GM18511 (cell line): ENCODE measurements around the gene DNAL4.
"Not testable (repeated sequence)": the region's sequence is repeated elsewhere in the genome, so short reads cannot be mapped to it uniquely, and the experiment has no call there.

Experiments
- ATAC-seq: cut with Tn5 transposase; IDR thresholded peaks from one replicate; pipeline ENCODE4 v1.9.1; 2021; ENCODE audit warnings: mild to moderate bottlenecking, moderate library complexity; ENCODE audit not compliant: unreplicated experiment

Gene DNAL4

GRCh38 chr22:38828191-38828590, 34.2 kb upstream of the DNAL4 start:
- no peak for ATAC-seq

GRCh38 chr22:38827510-38827909, 33.6 kb upstream of the DNAL4 start:
- no peak for ATAC-seq

GRCh38 chr22:38826801-38827200, 32.9 kb upstream of the DNAL4 start:
- ATAC-seq, result no peak

GRCh38 chr22:38826386-38826785, 32.4 kb upstream of the DNAL4 start:
- ATAC-seq, result no peak

- no peak for ATAC-seq
Observed at GRCh38 chr22:38824585-38824984, 30.6 kb upstream of the DNAL4 start.

- ATAC-seq, result no peak
Observed at GRCh38 chr22:38823637-38824036, 29.7 kb upstream of the DNAL4 start.

GRCh38 chr22:38823076-38823475, 29.1 kb upstream of the DNAL4 start:
- ATAC-seq, result no peak

GRCh38 chr22:38820020-38820419, 26.1 kb upstream of the DNAL4 start:
- ATAC-seq, result no peak

GRCh38 chr22:38819387-38819940, 25.5 kb upstream of the DNAL4 start:
- ATAC-seq, result no peak

- ATAC-seq, result no peak
Observed at GRCh38 chr22:38817196-38817595, 23.3 kb upstream of the DNAL4 start.

- no peak for ATAC-seq
Observed at GRCh38 chr22:38815842-38816241, 21.9 kb upstream of the DNAL4 start.

GRCh38 chr22:38811241-38811640, 17.3 kb upstream of the DNAL4 start:
- no peak for ATAC-seq

- not testable (repeated sequence) for ATAC-seq
Observed at GRCh38 chr22:38805041-38805593, 11.2 kb upstream of the DNAL4 start.

GRCh38 chr22:38802671-38803121, 8.8 kb upstream of the DNAL4 start:
- ATAC-seq, result no peak

GRCh38 chr22:38799265-38800002, 5.5 kb upstream of the DNAL4 start:
- ATAC-seq, result no peak

GRCh38 chr22:38798496-38798895, 4.6 kb upstream of the DNAL4 start:
- ATAC-seq, result no peak

GRCh38 chr22:38796262-38796957, 2.5 kb upstream of the DNAL4 start:
- ATAC-seq, result no peak

- no peak for ATAC-seq
Observed at GRCh38 chr22:38795569-38795968, 1.6 kb upstream of the DNAL4 start.

- ATAC-seq, result no peak
Observed at GRCh38 chr22:38793317-38793716, 626 bp downstream of the DNAL4 start.

GRCh38 chr22:38792833-38793232, 1.1 kb downstream of the DNAL4 start:
- ATAC-seq, result no peak

GRCh38 chr22:38789606-38790005, 4.3 kb downstream of the DNAL4 start:
- ATAC-seq, result no peak

GRCh38 chr22:38788846-38789245, 5.1 kb downstream of the DNAL4 start:
- no peak for ATAC-seq
